ENCODE results near the gene FEM1B. TPM values are rescaled to one million over a fixed set of nuclear protein-coding genes. Genes with fewer than 3 reads are reported as not detected.

Gene FEM1B
- total RNA-seq, 4 donors from 2014 or later: 53.1 to 71.5 (median 56.5) TPM

- no peak for TF ChIP-seq POLR2AphosphoS5 (IDR thresholded peaks at IDR 0.05)
- no peak for TF ChIP-seq EP300 (IDR thresholded peaks at IDR 0.05)
- TF ChIP-seq CTCF (IDR thresholded peaks at IDR 0.05): no peak
- TF ChIP-seq POLR2A (IDR thresholded peaks at IDR 0.05; ENCODE audit: low read depth): no peak
- peak overlapping the region in 2 of 4 donors; percentile 3 to 19 for H3K27ac ChIP-seq (replicated peaks in 1 of 4)
- 76% methylated on average over 7 of the region's 8 CpGs for WGBS
- no peak overlapping the region for H3K4me3 ChIP-seq
- peaks cover 34 to 100% (median 97%) of the 10 kb centered on the region in 4 donors for H3K4me1 ChIP-seq
- no peaks in the 10 kb centered on the region for H3K9me3 ChIP-seq
- no peaks in the 10 kb centered on the region for H3K27me3 ChIP-seq
- no peak for DNase-seq (ENCODE audit: extremely low spot score)
- intact Hi-C loops (cut with DNase I): no loop called here
- H3K36me3 ChIP-seq: peaks cover 8 to 31% (median 14%) of the 10 kb centered on the region in 4 donors
Measured at GRCh38 chr15:68290715-68291114, 13.2 kb downstream of the FEM1B start.

DNA sequence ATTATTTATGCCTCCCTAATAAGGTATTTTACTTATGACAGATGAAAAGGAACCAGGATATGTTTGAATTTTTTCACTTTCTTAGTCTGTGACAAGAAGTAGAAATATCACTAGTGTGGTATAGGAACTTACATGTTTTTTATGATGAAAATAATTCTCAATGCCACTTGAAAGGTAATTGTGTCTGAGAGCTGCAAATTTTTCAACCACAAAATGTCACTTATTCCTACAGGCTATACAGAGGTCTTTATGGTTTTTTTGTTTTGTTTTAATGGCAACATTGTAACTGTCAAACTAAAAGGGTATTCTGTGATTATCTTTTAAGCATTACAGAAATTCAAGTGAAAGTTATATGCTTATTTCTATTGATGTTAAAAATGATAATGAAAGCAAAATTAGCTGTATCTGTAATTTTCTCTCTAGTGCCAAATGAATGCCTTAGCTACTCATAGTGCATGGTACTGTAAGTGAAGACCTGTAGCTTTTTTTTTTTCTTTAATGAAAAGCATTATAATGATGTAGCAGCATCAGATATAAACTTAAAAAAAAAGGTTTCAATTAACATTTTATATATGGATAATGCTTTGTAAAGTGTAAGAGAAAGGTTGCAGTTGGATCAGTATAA is 14.7 kb downstream of the FEM1B start:
- Histone ChIP-seq H3K9me3 (no peaks in the 10 kb centered on the region), H3K4me3 (no peak overlapping the region), H3K4me1 (peaks cover 33 to 89% (median 86%) of the 10 kb centered on the region in 4 donors), H3K36me3 (peaks cover 8 to 36% (median 16%) of the 10 kb centered on the region in 4 donors), H3K27ac (replicated peaks in 1 of 4) (peak overlapping the region in 2 of 4 donors; percentile 1 to 19), H3K27me3 (no peaks in the 10 kb centered on the region)
- no peak for TF ChIP-seq CTCF (IDR thresholded peaks at IDR 0.05)
- no peak for TF ChIP-seq EP300 (IDR thresholded peaks at IDR 0.05)
- no peak for TF ChIP-seq POLR2A (IDR thresholded peaks at IDR 0.05; ENCODE audit: low read depth)
- TF ChIP-seq POLR2AphosphoS5 (IDR thresholded peaks at IDR 0.05): no peak
- DNase-seq (ENCODE audit: extremely low spot score): no peak
- intact Hi-C loops (cut with DNase I): no loop called here

GRCh38 chr15:68292967-68293366 is 15.4 kb downstream of the FEM1B start:
- Histone ChIP-seq H3K27ac (replicated peaks in 1 of 4) (no peak overlapping the region), H3K36me3 (peaks cover 8 to 36% (median 19%) of the 10 kb centered on the region in 4 donors)
- intact Hi-C loops (cut with DNase I): no loop called here

DNA sequence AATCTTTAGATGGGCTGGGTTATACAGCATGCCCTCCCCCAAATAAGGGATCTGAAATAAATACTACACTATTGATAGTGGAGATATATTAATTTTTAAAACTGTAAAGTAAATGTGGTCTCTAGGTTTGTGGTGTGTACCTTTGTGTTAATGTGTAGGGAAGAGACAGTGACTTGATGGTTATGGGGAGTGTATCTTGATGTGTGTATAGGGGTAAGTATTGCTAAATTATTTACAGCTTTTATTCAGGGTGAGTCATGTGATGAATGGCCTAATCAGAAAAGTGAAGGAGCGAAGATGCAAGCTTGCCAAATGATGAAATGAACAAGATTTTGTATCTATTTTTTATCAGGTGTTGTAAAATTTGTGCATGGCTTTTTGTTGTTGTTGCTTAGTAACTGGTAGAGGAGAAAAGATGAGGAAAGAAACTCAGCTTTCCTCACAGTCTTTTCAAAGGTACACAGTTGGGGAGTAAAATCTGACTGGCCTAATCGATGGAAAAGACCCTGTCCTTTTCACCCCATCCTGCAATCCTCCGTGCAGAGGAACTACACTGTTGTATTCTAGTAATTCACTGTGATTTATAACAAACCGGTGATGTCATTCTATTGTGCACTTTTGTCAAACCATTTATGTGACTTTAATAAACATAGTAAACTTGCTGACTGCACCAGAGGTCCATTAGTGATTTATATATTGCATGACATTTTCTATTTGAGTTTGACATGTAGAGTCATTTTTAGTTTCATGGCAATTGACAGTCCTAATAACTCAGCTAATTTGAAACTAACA is 17.7 kb downstream of the FEM1B start:
- no peaks in the 10 kb centered on the region for H3K27me3 ChIP-seq
- no peak overlapping the region for H3K4me3 ChIP-seq
- peaks cover under 1 to 25% (median 14%) of the 10 kb centered on the region in 4 donors for H3K36me3 ChIP-seq
- no peak overlapping the region for H3K27ac ChIP-seq (replicated peaks in 1 of 4)
- WGBS: 56% methylated on average over 4 of the region's 4 CpGs
- peak; percentile 39 for DNase-seq (ENCODE audit: extremely low spot score)
- no peaks in the 10 kb centered on the region for H3K9me3 ChIP-seq
- H3K4me1 ChIP-seq: peaks cover 39 to 82% (median 79%) of the 10 kb centered on the region in 4 donors
- no peak for TF ChIP-seq POLR2A (IDR thresholded peaks at IDR 0.05; ENCODE audit: low read depth)
- TF ChIP-seq POLR2AphosphoS5 (IDR thresholded peaks at IDR 0.05): no peak
- TF ChIP-seq CTCF (IDR thresholded peaks at IDR 0.05): no peak
- no peak for TF ChIP-seq EP300 (IDR thresholded peaks at IDR 0.05)
- intact Hi-C loops (cut with DNase I): no loop called here

More at GRCh38 chr15:68292967-68293366, 15.4 kb downstream of the FEM1B start:
- DNase-seq (ENCODE audit: extremely low spot score): no peak
- Histone ChIP-seq H3K27me3 (no peaks in the 10 kb centered on the region), H3K4me1 (peaks cover 30 to 82% (median 81%) of the 10 kb centered on the region in 4 donors), H3K9me3 (no peaks in the 10 kb centered on the region), H3K4me3 (no peak overlapping the region)
- no peak for TF ChIP-seq CTCF (IDR thresholded peaks at IDR 0.05)
- TF ChIP-seq POLR2A (IDR thresholded peaks at IDR 0.05; ENCODE audit: low read depth): no peak
- TF ChIP-seq EP300 (IDR thresholded peaks at IDR 0.05): no peak
- no peak for TF ChIP-seq POLR2AphosphoS5 (IDR thresholded peaks at IDR 0.05)

All from esophagus muscularis mucosa (tissue), 4 donors.